Loucy (cell line): Measurements from ENCODE around the gene DBI.

Experiments used
- EZH2phosphoT487 ChIP-seq: fragments of 200-600 bp; IDR thresholded peaks from 2 replicates; pipeline ENCODE4 v1.6.1; 2018; ENCODE audit warnings: antibody characterized with exemption, mild to moderate bottlenecking, moderate library complexity, borderline replicate concordance
- TF ChIP-seq, protein P1 (sequence below): fragments of 200-600 bp; sonication (generic); conservative IDR thresholded peaks from 2 replicates; pipeline ENCODE4 v1.5.1; 2014; ENCODE audit warnings: mild to moderate bottlenecking, antibody characterized with exemption, low read length

GRCh38 chr2:119414894-119415293, 48.1 kb downstream of the DBI start:
- TF ChIP-seq, protein P1, sequence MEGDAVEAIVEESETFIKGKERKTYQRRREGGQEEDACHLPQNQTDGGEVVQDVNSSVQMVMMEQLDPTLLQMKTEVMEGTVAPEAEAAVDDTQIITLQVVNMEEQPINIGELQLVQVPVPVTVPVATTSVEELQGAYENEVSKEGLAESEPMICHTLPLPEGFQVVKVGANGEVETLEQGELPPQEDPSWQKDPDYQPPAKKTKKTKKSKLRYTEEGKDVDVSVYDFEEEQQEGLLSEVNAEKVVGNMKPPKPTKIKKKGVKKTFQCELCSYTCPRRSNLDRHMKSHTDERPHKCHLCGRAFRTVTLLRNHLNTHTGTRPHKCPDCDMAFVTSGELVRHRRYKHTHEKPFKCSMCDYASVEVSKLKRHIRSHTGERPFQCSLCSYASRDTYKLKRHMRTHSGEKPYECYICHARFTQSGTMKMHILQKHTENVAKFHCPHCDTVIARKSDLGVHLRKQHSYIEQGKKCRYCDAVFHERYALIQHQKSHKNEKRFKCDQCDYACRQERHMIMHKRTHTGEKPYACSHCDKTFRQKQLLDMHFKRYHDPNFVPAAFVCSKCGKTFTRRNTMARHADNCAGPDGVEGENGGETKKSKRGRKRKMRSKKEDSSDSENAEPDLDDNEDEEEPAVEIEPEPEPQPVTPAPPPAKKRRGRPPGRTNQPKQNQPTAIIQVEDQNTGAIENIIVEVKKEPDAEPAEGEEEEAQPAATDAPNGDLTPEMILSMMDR, result no peak
- TF ChIP-seq EZH2phosphoT487, result no peak
